Fibroblast of lung (primary cell): ENCODE measurements around the gene CDC42SE2.

Experiments
- EZH2 ChIP-seq: IDR thresholded peaks from 2 replicates; pipeline ENCODE4 v1.5.1; 2012; ENCODE audit warnings: low read length, control low read depth, mild to moderate bottlenecking; ENCODE audit errors: missing control alignments
- TF ChIP-seq, protein P1 (sequence below), 2 donors: IDR thresholded peaks in 1 of 2; conservative IDR thresholded peaks in 1 of 2; 1 replicate in 1 of 2; 2 replicates in 1 of 2; pipeline ENCODE4 v1.5.1; 2011 to 2012; ENCODE audit warnings: low read length in 2 of 2, control low read depth in 1 of 2, inconsistent platforms in 1 of 2, low read depth in 1 of 2, mild to moderate bottlenecking in 1 of 2

DNA sequence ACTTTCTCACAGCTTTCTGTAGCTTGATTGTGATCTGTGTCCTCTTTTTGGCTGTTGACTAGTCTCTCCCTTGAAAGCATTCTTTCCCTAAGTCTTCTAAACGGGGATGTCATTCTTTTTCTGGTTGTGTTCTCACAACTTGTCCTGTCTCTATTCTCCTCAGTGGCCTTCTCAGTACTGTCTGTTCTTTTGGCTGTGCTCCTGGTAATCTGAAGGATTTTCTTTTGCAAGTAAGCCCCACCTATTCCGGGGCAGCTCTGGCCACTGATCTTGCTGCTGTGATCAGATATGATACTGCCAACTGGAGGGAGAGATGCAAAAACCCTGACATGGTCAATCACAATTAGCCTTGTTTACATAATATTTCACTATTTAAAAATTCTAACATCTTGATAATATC lies 172.2 kb downstream of the CDC42SE2 start:
- TF ChIP-seq, protein P1, sequence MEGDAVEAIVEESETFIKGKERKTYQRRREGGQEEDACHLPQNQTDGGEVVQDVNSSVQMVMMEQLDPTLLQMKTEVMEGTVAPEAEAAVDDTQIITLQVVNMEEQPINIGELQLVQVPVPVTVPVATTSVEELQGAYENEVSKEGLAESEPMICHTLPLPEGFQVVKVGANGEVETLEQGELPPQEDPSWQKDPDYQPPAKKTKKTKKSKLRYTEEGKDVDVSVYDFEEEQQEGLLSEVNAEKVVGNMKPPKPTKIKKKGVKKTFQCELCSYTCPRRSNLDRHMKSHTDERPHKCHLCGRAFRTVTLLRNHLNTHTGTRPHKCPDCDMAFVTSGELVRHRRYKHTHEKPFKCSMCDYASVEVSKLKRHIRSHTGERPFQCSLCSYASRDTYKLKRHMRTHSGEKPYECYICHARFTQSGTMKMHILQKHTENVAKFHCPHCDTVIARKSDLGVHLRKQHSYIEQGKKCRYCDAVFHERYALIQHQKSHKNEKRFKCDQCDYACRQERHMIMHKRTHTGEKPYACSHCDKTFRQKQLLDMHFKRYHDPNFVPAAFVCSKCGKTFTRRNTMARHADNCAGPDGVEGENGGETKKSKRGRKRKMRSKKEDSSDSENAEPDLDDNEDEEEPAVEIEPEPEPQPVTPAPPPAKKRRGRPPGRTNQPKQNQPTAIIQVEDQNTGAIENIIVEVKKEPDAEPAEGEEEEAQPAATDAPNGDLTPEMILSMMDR (conservative IDR thresholded peaks at IDR 0.05 in 1 of 2, IDR thresholded peaks at IDR 0.05 in 1 of 2; ENCODE audit: low read depth in 1 of 2, low read length in 2 of 2) = no peak
- TF ChIP-seq EZH2 = no peak
